Spleen (tissue), 7 donors: ENCODE measurements around the gene SUCO.

Experiments used
- CTCF ChIP-seq, 11 experiments: fragments of 200-600 bp in 7 of 11; fragments of 450-650 bp in 4 of 11; sonication (generic) in 4 of 11; IDR thresholded peaks in 8 of 11; conservative IDR thresholded peaks in 3 of 11; 1 replicate in 7 of 11; 2 replicates in 4 of 11; pipeline versions ENCODE4 v1.4.0 to v1.8.0; 2016 to 2021; ENCODE audit warnings: antibody characterized with exemption in 11 of 11, inconsistent platforms in 4 of 11, mild to moderate bottlenecking in 1 of 11
- POLR2AphosphoS5 ChIP-seq, 3 donors: sonication (generic); formaldehyde crosslinking; IDR thresholded peaks; one replicate each; pipeline ENCODE4 v1.5.1; 2017; ENCODE audit warnings: antibody characterized with exemption in 3 of 3
- donor health status: DM: no; HTN: no; CAD: no; lungs with moderate emphysema.
- donor health status: DM: no; HTN: no; CAD: no.
- donor health status: DM: no; HTN: no; CAD: no.

GRCh38 chr1:172637522-172637921, 104.6 kb downstream of the SUCO start:
- TF ChIP-seq CTCF (IDR thresholded peaks at IDR 0.05 in 8 of 11, conservative IDR thresholded peaks at IDR 0.05 in 3 of 11) (no peak), POLR2AphosphoS5 (IDR thresholded peaks at IDR 0.05) (no peak)
